HG02981 (cell line): ENCODE measurements around the gene CBFB.
"Not testable (repeated sequence)": the region's sequence is repeated elsewhere in the genome, so short reads cannot be mapped to it uniquely, and the experiment has no call there.

ENCODE experiments used
- ATAC-seq: cut with Tn5 transposase; IDR thresholded peaks from one replicate; pipeline ENCODE4 v1.9.1; 2021; ENCODE audit warnings: mild to moderate bottlenecking, moderate library complexity; ENCODE audit not compliant: unreplicated experiment

The CBFB gene

DNA sequence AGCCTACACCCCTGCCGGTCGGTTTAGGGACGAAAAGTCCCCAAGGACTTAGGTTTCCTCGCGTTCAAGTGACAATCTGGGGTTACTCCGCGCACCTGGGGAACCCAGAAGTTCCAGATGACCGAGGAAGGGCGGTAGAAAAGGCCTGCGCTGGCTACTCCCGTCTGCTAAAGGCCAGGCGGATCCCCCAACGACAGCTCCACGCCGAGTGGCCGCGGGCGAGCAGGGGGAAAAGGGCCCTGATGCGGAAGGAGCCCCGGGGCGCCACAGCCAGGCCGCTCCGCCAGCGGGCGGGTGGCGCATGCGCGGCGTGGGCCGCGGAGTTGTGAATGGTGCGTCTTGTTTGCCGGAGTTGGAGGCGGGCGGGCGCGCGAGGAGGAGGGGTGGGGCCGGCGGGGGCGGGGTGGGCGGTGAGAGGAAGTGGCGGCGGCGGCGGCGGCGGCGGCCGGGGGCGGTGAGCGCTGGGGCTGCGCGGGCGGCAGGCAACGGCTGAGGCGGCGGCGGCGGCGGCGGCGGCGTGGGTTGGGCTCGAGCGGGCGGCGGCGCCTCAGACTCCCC lies at the start of gene CBFB:
Gene CBFB (plus strand): TSS at position 454 of the 558 bp plus-strand sequence. CDS start 259 bp downstream, outside the sequence.
- peak; percentile 77 for ATAC-seq

DNA sequence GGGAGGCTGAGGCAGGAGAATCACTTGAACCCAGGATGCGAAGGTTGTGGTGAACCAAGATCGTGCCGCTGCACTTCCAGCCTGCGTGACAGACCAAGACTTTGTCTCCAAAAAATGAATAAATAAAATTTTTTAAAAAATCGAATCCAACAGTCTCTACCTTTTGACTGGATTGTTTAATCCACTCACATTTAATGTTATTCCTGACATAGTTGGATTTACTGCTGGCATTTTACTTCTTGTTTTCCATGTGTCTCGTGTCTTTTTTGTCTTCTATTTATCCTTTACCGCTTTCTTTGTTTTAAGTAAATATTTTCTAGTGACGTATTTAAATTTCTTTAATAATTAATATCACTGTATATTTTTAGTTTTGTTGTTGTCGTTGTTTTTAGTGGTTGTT lies 45.9 kb upstream of the CBFB start:
- no peak for ATAC-seq

GRCh38 chr16:66984892-66985311 lies 44.0 kb upstream of the CBFB start:
- no peak for ATAC-seq

- ATAC-seq, result no peak
These were observed 42.4 kb upstream of the CBFB start for GRCh38 chr16:66986559-66986958.

- no peak for ATAC-seq
These were observed 40.7 kb upstream of the CBFB start, which contains the start of gene CES4A for GRCh38 chr16:66988197-66988788. TSS of gene CES4A (plus strand) at chr16:66988589. CDS start at chr16:66988773, 184 bp downstream.

- no peak for ATAC-seq
These were observed 37.3 kb upstream of the CBFB start for GRCh38 chr16:66991545-66992077.

DNA sequence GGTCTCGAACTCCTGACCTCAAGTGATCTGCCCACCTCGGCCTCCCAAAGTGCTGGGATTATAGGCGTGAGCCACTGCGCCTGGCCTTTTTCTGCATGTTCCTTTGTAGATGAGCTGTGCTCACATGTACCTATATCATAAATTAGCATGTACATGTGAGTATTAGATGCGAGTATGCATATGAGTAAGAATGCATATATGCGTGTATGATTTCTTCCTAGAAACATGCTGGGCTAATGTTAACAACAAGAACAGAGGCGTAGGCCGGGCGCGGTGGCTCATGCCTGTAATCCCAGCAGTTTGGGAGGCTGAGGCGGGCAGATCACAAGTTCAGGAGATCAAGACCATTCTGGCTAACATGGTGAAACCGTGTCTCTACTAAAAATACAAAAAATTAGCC lies 35.4 kb upstream of the CBFB start:
- ATAC-seq, result not testable (repeated sequence)

- no peak for ATAC-seq
These were observed 32.5 kb upstream of the CBFB start for GRCh38 chr16:66996324-66996982.

- no peak for ATAC-seq
These were observed 32.0 kb upstream of the CBFB start for GRCh38 chr16:66996983-66997358.

DNA sequence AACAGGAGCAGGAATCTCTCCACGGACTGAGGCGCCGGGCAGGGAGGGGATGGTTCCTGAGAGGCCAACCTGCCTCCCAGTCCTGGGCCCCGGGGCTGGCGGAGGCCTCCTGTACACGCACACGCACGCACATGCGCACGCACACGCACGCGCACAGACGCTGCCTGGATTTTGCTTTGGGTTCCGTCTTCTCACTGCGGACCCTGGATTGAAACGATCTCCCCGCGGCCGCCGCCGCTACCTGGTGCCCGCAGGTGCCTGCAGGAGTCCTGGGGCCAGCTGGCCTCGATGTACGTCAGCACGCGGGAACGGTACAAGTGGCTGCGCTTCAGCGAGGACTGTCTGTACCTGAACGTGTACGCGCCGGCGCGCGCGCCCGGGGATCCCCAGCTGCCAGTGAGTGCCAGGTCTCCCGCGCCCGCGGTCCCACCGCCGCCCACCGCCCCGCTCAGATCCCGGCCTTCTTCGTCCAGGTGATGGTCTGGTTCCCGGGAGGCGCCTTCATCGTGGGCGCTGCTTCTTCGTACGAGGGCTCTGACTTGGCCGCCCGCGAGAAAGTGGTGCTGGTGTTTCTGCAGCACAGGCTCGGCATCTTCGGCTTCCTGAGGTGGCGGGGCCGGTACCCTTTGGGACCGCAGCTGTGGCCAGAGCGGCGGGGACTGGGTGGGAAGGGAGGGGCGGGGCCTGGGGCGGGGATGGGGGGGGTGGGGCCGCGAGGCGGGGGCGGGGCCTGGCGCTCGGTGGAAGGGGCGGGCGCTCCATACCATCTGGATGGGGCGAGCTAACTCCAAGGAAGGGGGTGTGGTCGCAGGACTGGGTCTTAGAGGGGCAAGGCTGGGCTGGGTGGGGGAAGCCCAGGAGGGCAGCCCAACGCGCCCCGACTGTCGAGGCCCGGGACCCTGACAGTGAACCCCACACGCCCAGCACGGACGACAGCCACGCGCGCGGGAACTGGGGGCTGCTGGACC lies 28.3 kb upstream of the CBFB start:
- ATAC-seq, result no peak

GRCh38 chr16:67001726-67002125 lies 27.2 kb upstream of the CBFB start:
- no peak for ATAC-seq

GRCh38 chr16:67006930-67007658 lies 21.9 kb upstream of the CBFB start:
- no peak for ATAC-seq

DNA sequence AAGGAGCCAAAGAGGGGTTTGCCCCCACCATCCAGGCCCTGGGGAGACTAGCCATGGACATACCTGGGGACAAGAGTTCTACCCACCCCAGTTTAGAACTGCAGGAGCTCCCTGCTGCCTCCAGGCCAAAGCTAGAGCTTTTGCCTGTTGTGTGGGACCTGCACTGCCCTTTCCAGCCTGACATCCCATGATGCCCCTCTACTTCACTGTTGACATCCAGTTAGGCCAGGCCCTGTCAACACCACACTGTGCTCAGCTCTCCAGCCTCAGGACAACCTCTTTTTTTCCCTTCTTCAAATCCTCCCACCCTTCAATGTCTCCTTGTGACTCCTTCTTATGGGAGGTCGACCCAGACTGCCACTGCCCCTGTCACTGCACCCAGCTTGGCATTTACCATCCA lies 19.8 kb upstream of the CBFB start:
- no peak for ATAC-seq

- no peak for ATAC-seq
These were observed 17.7 kb upstream of the CBFB start for GRCh38 chr16:67011274-67011673.

DNA sequence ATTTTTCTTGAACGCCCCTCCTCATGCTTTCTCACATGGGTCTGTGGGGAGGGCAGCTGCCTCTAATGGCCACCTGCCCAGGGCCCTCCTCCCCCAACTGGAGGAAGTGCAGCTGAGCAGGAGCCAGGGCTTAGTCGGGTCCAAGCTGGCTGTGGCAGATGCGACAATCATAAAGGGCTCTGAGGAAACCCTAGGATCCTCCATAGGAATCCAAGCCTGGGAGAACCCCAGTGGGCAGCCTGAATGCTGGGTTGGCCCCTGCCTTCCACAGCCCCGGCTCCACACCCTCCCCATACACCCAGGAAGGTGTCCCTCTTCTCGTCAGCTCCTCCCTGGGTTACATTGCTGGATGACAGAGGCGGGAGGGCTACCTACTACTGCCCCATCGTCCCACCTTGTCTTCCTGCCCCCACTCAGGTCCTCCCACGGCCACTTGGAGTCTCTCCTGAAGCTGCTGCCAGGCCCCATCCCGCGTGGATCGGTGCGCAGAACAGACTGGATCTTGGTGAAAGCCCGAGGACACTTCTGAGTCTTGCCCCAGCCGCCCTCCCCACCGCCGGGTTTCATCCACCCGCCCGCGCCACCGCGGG lies 15.6 kb upstream of the CBFB start:
- no peak for ATAC-seq

DNA sequence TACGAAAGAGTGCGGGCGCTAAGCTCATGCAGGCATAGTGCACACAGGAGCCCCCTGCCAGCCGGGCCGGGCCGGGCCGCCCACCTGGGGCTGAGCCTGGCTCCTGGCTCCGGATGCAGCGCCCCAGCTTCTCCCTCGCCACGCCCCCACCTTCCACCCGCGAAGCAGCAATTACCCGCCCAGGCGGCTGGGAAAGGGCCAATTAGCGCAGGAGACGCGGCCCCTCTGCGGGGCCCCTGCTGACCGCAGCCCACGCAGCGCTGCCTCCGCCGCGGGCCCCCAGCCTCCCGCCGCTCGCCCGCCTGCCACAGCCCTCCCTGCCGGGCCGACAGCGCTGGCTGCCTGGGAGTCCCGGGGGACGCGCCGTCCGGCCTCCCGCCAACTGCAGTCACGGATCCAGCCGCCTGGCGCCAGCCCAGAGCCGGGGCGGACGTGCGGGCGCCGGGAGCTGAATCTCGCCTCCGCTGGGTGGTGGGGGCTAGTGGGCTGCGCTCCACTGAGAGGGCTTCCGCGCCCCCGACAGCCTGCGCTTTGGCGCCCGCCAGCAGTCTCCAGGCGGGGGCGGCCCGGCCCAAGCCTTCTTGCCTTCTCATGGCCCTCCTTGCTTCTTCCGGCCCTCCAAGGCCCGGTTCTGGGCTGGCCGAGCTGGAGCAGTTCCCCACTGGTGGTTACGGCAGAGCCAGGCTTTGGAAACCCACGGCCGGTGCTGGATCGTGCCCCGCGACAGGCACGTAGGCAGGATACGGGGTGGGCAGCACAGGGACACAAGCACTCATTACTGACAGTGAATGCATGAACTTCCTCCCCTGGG lies 14.9 kb upstream of the CBFB start:
- ATAC-seq, result no peak

- ATAC-seq, result no peak
These were observed 14.2 kb upstream of the CBFB start for GRCh38 chr16:67014634-67015312.

- no peak for ATAC-seq
These were observed 13.6 kb upstream of the CBFB start for GRCh38 chr16:67015313-67015731.
